ENCODE measurements around the gene SPEG.

DNA sequence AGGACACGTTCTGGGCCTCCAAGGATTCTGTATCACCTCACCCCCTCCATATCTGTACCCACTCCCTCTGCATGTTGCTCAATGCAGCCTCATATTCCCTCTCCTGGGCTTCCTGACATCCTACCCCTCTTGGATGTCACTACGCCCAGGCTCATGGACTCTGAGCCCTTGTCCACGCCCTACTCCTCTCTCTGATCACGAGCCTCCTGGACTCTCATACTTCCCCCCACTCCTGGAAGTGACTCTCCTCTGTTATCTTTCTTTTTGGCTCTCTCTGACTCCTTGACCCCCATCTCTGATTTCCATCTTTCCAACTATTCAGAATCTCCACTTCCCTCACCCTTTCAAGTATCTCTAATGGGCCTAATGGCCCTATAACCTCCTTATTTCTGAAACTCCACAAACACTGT is 111.3 kb downstream of the SPEG start:
- TF ChIP-seq, protein P1, sequence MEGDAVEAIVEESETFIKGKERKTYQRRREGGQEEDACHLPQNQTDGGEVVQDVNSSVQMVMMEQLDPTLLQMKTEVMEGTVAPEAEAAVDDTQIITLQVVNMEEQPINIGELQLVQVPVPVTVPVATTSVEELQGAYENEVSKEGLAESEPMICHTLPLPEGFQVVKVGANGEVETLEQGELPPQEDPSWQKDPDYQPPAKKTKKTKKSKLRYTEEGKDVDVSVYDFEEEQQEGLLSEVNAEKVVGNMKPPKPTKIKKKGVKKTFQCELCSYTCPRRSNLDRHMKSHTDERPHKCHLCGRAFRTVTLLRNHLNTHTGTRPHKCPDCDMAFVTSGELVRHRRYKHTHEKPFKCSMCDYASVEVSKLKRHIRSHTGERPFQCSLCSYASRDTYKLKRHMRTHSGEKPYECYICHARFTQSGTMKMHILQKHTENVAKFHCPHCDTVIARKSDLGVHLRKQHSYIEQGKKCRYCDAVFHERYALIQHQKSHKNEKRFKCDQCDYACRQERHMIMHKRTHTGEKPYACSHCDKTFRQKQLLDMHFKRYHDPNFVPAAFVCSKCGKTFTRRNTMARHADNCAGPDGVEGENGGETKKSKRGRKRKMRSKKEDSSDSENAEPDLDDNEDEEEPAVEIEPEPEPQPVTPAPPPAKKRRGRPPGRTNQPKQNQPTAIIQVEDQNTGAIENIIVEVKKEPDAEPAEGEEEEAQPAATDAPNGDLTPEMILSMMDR (IDR thresholded peaks at IDR 0.05; ENCODE audit: low read depth, low read length, poor library complexity, severe bottlenecking) = no peak
- TF ChIP-seq EZH2phosphoT487 (IDR thresholded peaks at IDR 0.05; ENCODE audit: borderline replicate concordance, low read length) = no peak

Data from DOHH2 (cell line).